HepG2 (cell line): ENCODE results near the gene CRIP1. TPM values are rescaled to one million over a fixed set of nuclear protein-coding genes. Genes with fewer than 3 reads are reported as not detected.

Experiments used
- ARID4A ChIP-seq: sonication (generic); formaldehyde crosslinking; IDR thresholded peaks from 2 replicates; pipeline ENCODE4 v1.5.0; 2020; ENCODE audit warnings: mild to moderate bottlenecking, missing genetic modification reagents, borderline replicate concordance
- CBX2 ChIP-seq, 2 experiments: fragments of 200-600 bp in 1 of 2; sonication (generic); formaldehyde crosslinking in 1 of 2; IDR thresholded peaks; 2 replicates each; pipeline versions ENCODE4 v1.7.0 to v1.8.1; 2018 to 2022; ENCODE audit warnings: low read depth in 2 of 2, low read length in 1 of 2, mild to moderate bottlenecking in 1 of 2, missing genetic modification reagents in 1 of 2
- CBX5 ChIP-seq: sonication (generic); formaldehyde crosslinking; IDR thresholded peaks from 2 replicates; pipeline ENCODE4 v1.4.0; 2020; ENCODE audit warnings: missing genetic modification reagents, borderline replicate concordance
- CHCHD3 ChIP-seq: sonication (generic); formaldehyde crosslinking; IDR thresholded peaks from 2 replicates; pipeline ENCODE4 v1.8.0; 2022; ENCODE audit warnings: mild to moderate bottlenecking, missing genetic modification reagents, moderate library complexity
- FOSL1 ChIP-seq: sonication (generic); formaldehyde crosslinking; IDR thresholded peaks from 2 replicates; pipeline ENCODE4 v1.9.0; 2021; ENCODE audit warnings: missing genetic modification reagents, borderline replicate concordance
- HNF4G ChIP-seq, 2 experiments: sonication (generic) in 1 of 2; formaldehyde crosslinking in 1 of 2; IDR thresholded peaks; 2 replicates each; pipeline versions ENCODE4 v1.4.0 to v1.6.1; 2011 to 2020; ENCODE audit warnings: borderline replicate concordance in 2 of 2, low read depth in 2 of 2, mild to moderate bottlenecking in 2 of 2, low read length in 1 of 2, missing genetic modification reagents in 1 of 2, moderate library complexity in 1 of 2
- NKX3-1 ChIP-seq: sonication (generic); formaldehyde crosslinking; IDR thresholded peaks from 2 replicates; pipeline ENCODE4 v1.5.0; 2020; ENCODE audit warnings: missing genetic modification reagents
- RFXAP ChIP-seq: sonication (generic); formaldehyde crosslinking; IDR thresholded peaks from 2 replicates; pipeline ENCODE4 v1.4.0; 2020; ENCODE audit warnings: missing genetic modification reagents, borderline replicate concordance
- ZBTB7B ChIP-seq: sonication (generic); formaldehyde crosslinking; IDR thresholded peaks from 2 replicates; pipeline ENCODE4 v1.4.0; 2020; ENCODE audit warnings: missing genetic modification reagents
- ZMYM4 ChIP-seq: sonication (generic); formaldehyde crosslinking; IDR thresholded peaks from 2 replicates; pipeline ENCODE4 v1.8.1; 2023; ENCODE audit warnings: mild to moderate bottlenecking, missing genetic modification reagents
- ZNF317 ChIP-seq: sonication (generic); formaldehyde crosslinking; IDR thresholded peaks from 2 replicates; pipeline ENCODE4 v1.5.0; 2020; ENCODE audit warnings: mild to moderate bottlenecking, missing genetic modification reagents
- ZNF326 ChIP-seq: sonication (generic); formaldehyde crosslinking; IDR thresholded peaks from 2 replicates; pipeline ENCODE4 v1.4.0; 2020; ENCODE audit warnings: missing genetic modification reagents, borderline replicate concordance
- ZNF44 ChIP-seq: sonication (generic); formaldehyde crosslinking; IDR thresholded peaks from 2 replicates; pipeline ENCODE4 v1.5.1; 2020; ENCODE audit warnings: mild to moderate bottlenecking, missing genetic modification reagents
- ZNF446 ChIP-seq: sonication (generic); formaldehyde crosslinking; IDR thresholded peaks from 2 replicates; pipeline ENCODE4 v1.5.0; 2020; ENCODE audit warnings: mild to moderate bottlenecking, missing genetic modification reagents
- ZNF503 ChIP-seq: sonication (generic); formaldehyde crosslinking; IDR thresholded peaks from 2 replicates; pipeline ENCODE4 v1.4.0; 2020; ENCODE audit warnings: missing genetic modification reagents
- ZNF512B ChIP-seq: sonication (generic); formaldehyde crosslinking; IDR thresholded peaks from 2 replicates; pipeline ENCODE4 v1.5.1; 2020; ENCODE audit warnings: missing genetic modification reagents, mild to moderate bottlenecking, borderline replicate concordance
- ZNF563 ChIP-seq: sonication (generic); formaldehyde crosslinking; IDR thresholded peaks from 2 replicates; pipeline ENCODE4 v1.8.0; 2022; ENCODE audit warnings: mild to moderate bottlenecking, moderate library complexity, missing genetic modification reagents
- ZNF768 ChIP-seq: sonication (generic); formaldehyde crosslinking; IDR thresholded peaks from 2 replicates; pipeline ENCODE4 v1.4.0; 2020; ENCODE audit warnings: missing genetic modification reagents
- ZNF772 ChIP-seq: sonication (generic); formaldehyde crosslinking; IDR thresholded peaks from 2 replicates; pipeline ENCODE4 v1.5.0; 2020; ENCODE audit warnings: mild to moderate bottlenecking, missing genetic modification reagents
- ZNF790 ChIP-seq: sonication (generic); formaldehyde crosslinking; IDR thresholded peaks from 2 replicates; pipeline ENCODE4 v1.8.0; 2022; ENCODE audit warnings: missing genetic modification reagents, mild to moderate bottlenecking, borderline replicate concordance
- polyA plus RNA-seq, 8 experiments: library from polyadenylated mRNA; depleted of rRNA in 3 of 8; stranded (reverse) in 7 of 8; unstranded in 1 of 8; fragments of >200 nt; fragmentation: Illumina TruSeq in 4 of 8; extraction: Trizol in 4 of 8; gene quantifications; 2 replicates each; pipeline versions ENCODE4 v1.2.1 to v1.2.3, GENCODE V29; 2011 to 2016; ENCODE audit warnings: low read depth in 4 of 8, missing spikeins in 1 of 8, mixed read lengths in 1 of 8; ENCODE audit not compliant: insufficient read depth in 1 of 8
- total RNA-seq, 5 experiments: library from RNA; depleted of rRNA; stranded (reverse); fragments of >200 nt; fragmentation: Illumina TruSeq; extraction: Trizol; gene quantifications; 2 replicates each; pipeline ENCODE4 v1.2.3, GENCODE V29; 2016; ENCODE audit warnings: low read depth in 1 of 5

Gene CRIP1
- total and polyA plus RNA-seq, 2 of the 13 experiments (the other 11 are each of a cell fraction or from before 2014, with no cell fraction given): 53.9 to 59.5 TPM

GRCh38 chr14:105487986-105488777 is 1.5 kb downstream of the CRIP1 start (continued):
- no peak for TF ChIP-seq ARID4A (CRISPR knock-in tag)
- no peak for TF ChIP-seq ZNF790 (CRISPR knock-in tag)
- no peak for TF ChIP-seq ZNF512B (CRISPR knock-in tag)
- TF ChIP-seq ZNF44: no peak
- no peak for TF ChIP-seq FOSL1 (CRISPR knock-in tag)
- TF ChIP-seq ZBTB7B (CRISPR knock-in tag): no peak
- 0 out of 2 replicates have a peak, but pooled peaks have one; percentile 33 for TF ChIP-seq CHCHD3 (CRISPR knock-in tag)
- peak; percentile 52; the same call in 1 of the 2 replicates for TF ChIP-seq ZNF772 (CRISPR knock-in tag)
- no peak for TF ChIP-seq CBX2 (IDR thresholded peaks at IDR 0.05; ENCODE audit: low read depth, low read length)
- no peak for TF ChIP-seq CBX2 (CRISPR knock-in tag; IDR thresholded peaks at IDR 0.05; ENCODE audit: low read depth)
- no peak for TF ChIP-seq ZNF503 (CRISPR knock-in tag)
- no peak for TF ChIP-seq ZNF563
- peak; percentile 73; the same call in 1 of the 2 replicates for TF ChIP-seq ZNF326 (CRISPR knock-in tag)
- no peak for TF ChIP-seq NKX3-1 (CRISPR knock-in tag)
- TF ChIP-seq ZNF446 (CRISPR knock-in tag): no peak
- TF ChIP-seq CBX5: no peak
- TF ChIP-seq ZNF317: no peak
- TF ChIP-seq ZNF768 (CRISPR knock-in tag): peak; percentile 89
- TF ChIP-seq ZMYM4 (CRISPR knock-in tag): no peak
- no peak for TF ChIP-seq HNF4G (IDR thresholded peaks at IDR 0.05; ENCODE audit: borderline replicate concordance, low read depth, low read length)
- TF ChIP-seq HNF4G (CRISPR knock-in tag; IDR thresholded peaks at IDR 0.05; ENCODE audit: borderline replicate concordance, low read depth): no peak
- TF ChIP-seq RFXAP (CRISPR knock-in tag): no peak
